Activated T-helper 1 cell treated with anti-CD3 and anti-CD28 coated beads, Interleukin-12 subunit alpha, Interleukin-12 subunit beta, Interleukin-2, Interleukin-4 antibody, amounts not matched to agents 30 ng/mL and 10 ng/mL and 1 ng/mL, durations not matched to agents 14 hours and 24 hours and 36 hours (primary cell): ENCODE results near the gene EXOC6B. TPM values are rescaled to one million over a fixed set of nuclear protein-coding genes. Genes with fewer than 3 reads are reported as not detected.
A peak's percentile ranks its signal among the peaks of the same experiment; 100 is the strongest.

Source experiments
- DNase-seq: peaks from one replicate; pipeline ENCODE4 v3.0.0; 2021; ENCODE audit warnings: low spot score
- H3K27ac Mint-ChIP-seq: one replicate; pipeline ENCODE4 v1.8.0; 2021; ENCODE audit warnings: mild to moderate bottlenecking, mixed read lengths
- H3K27me3 Mint-ChIP-seq: one replicate; pipeline ENCODE4 v1.8.0; 2022; ENCODE audit warnings: mild to moderate bottlenecking, moderate library complexity, mixed read lengths; ENCODE audit not compliant: insufficient read depth
- H3K36me3 Mint-ChIP-seq: one replicate; pipeline ENCODE4 v1.8.0; 2021; ENCODE audit warnings: low read depth, mixed read lengths
- H3K4me1 Mint-ChIP-seq: one replicate; pipeline ENCODE4 v1.8.0; 2021; ENCODE audit warnings: low read depth, mixed read lengths
- H3K4me3 Mint-ChIP-seq: one replicate; pipeline ENCODE4 v1.8.0; 2021; ENCODE audit warnings: mild to moderate bottlenecking, moderate library complexity, mixed read lengths
- H3K9me3 Mint-ChIP-seq: one replicate; pipeline ENCODE4 v1.8.0; 2021; ENCODE audit warnings: mixed read lengths
- intact Hi-C: fragments of 100-400 bp; cut with micrococcal nuclease; formaldehyde crosslinking; loops from one replicate; pipeline ENCODE4 v1.15.1; 2024
- total RNA-seq: library from RNA; stranded (reverse); gene quantifications from 2 replicates; pipeline ENCODE4 v1.2.3, GENCODE V29; 2022

The EXOC6B gene
- total RNA-seq, 1 donor from 2014 or later: 7.7 TPM

DNA sequence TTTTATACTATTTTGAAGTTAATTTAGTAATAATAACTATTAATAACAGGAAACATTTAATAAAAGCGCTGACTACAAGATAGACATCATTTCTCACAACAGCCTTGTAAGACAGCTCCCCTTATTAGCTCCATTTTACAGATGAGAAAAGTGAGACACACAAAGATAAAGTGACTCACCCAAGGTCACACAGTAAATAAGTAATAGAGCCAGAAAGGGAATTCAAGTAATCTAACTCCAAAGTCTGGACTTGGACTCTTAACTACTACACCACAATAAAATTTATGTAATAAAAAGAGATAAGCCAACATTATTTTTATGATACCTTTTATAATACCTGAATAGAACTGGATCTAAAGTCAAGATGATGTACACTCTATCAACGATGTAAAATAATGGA lies 25.3 kb downstream of the EXOC6B start:
- DNase-seq: no peak
- Mint-ChIP-seq H3K27me3 (no peaks in the 10 kb centered on the region), H3K27ac (no peak overlapping the region), H3K4me1 (no peaks in the 10 kb centered on the region), H3K9me3 (no peaks in the 10 kb centered on the region), H3K4me3 (no peak overlapping the region), H3K36me3 (no peaks in the 10 kb centered on the region)
- intact Hi-C loops: no loop called here

- no peaks in the 10 kb centered on the region for H3K9me3 Mint-ChIP-seq
- H3K27me3 Mint-ChIP-seq: no peaks in the 10 kb centered on the region
- H3K36me3 Mint-ChIP-seq: no peaks in the 10 kb centered on the region
- H3K27ac Mint-ChIP-seq: no peak overlapping the region
- DNase-seq: no peak
- H3K4me1 Mint-ChIP-seq: no peaks in the 10 kb centered on the region
- intact Hi-C loops: no loop called here
- H3K4me3 Mint-ChIP-seq: no peak overlapping the region
These were observed 28.1 kb downstream of the EXOC6B start for GRCh38 chr2:72797740-72798139.

DNA sequence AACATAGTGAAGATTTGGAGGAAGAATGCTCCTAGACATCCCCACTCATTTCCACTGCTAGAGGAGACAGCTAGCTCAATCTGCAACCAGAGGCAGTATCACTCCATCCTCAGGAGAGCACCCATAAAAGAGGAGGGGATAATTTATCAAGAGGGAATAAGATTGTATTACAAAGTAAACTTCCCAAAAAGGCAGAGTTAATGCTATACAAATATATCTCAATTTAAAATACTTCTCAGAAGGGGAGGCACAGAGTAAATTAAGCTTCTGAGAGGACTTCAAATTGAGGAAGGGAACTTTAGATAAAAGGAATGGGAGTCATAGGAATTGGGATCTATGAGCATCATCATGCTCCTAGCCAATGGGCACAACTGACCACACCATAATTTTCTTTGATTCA lies 29.1 kb downstream of the EXOC6B start:
- Mint-ChIP-seq H3K4me1 (no peaks in the 10 kb centered on the region), H3K27me3 (no peaks in the 10 kb centered on the region), H3K4me3 (no peak overlapping the region), H3K36me3 (no peaks in the 10 kb centered on the region), H3K27ac (no peak overlapping the region), H3K9me3 (no peaks in the 10 kb centered on the region)
- DNase-seq: no peak
- intact Hi-C loops: no loop called here

GRCh38 chr2:72794572-72794971 lies 31.3 kb downstream of the EXOC6B start:
- Mint-ChIP-seq H3K27ac (no peak overlapping the region), H3K9me3 (no peaks in the 10 kb centered on the region), H3K27me3 (no peaks in the 10 kb centered on the region), H3K36me3 (no peaks in the 10 kb centered on the region), H3K4me1 (no peaks in the 10 kb centered on the region), H3K4me3 (no peak overlapping the region)
- intact Hi-C loops: no loop called here
- no peak for DNase-seq

GRCh38 chr2:72793798-72794440 lies 31.9 kb downstream of the EXOC6B start:
- intact Hi-C loops: no loop called here
- H3K27me3 Mint-ChIP-seq: no peaks in the 10 kb centered on the region
- no peak overlapping the region for H3K4me3 Mint-ChIP-seq
- no peak overlapping the region for H3K27ac Mint-ChIP-seq
- no peak for DNase-seq
- no peaks in the 10 kb centered on the region for H3K4me1 Mint-ChIP-seq
- H3K9me3 Mint-ChIP-seq: no peaks in the 10 kb centered on the region
- H3K36me3 Mint-ChIP-seq: no peaks in the 10 kb centered on the region

DNA sequence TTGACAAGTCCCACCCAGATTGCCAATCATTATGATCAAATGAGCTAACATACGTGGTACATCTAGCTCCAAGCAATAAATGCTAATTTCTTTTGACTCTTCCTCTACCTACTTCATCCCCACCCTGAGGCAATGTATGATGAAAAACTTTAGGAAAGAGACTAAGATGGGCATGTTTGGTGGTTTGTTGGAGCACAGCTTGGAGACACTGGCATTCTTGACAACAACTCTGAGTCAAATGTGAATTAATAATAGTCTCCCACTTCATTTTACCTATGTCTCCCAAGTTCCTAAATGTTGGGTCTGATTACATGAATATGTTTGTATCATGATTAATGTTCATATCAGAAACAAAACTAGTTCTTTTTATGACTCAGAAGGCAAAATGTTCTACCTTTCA lies 36.6 kb downstream of the EXOC6B start:
- Mint-ChIP-seq H3K4me1 (no peaks in the 10 kb centered on the region), H3K36me3 (no peaks in the 10 kb centered on the region), H3K4me3 (no peak overlapping the region), H3K27me3 (no peaks in the 10 kb centered on the region), H3K27ac (no peak overlapping the region), H3K9me3 (no peaks in the 10 kb centered on the region)
- intact Hi-C loops: no loop called here
- DNase-seq: no peak

DNA sequence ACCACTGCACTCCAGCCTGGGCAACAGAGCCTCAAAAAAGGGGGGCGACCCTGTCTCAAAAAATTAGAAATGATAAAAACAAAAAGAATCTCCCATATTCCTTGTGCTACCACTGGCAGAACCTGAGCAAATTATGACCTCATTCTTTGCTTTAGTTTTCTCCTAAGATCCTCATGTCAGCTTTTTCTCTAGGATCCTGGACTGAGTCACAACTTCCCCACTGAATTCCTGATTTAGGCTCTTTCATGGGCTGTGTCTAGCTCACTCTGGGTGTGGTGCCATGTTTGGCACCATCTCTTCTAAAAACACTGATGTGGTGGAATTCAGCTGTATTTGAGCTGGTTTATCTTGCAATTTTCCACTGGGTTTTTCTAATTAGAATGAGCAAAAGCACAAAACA lies 37.1 kb downstream of the EXOC6B start:
- intact Hi-C loops: no loop called here
- Mint-ChIP-seq H3K4me3 (no peak overlapping the region), H3K27me3 (no peaks in the 10 kb centered on the region), H3K4me1 (no peaks in the 10 kb centered on the region), H3K36me3 (no peaks in the 10 kb centered on the region), H3K9me3 (no peaks in the 10 kb centered on the region), H3K27ac (no peak overlapping the region)
- DNase-seq: no peak

DNA sequence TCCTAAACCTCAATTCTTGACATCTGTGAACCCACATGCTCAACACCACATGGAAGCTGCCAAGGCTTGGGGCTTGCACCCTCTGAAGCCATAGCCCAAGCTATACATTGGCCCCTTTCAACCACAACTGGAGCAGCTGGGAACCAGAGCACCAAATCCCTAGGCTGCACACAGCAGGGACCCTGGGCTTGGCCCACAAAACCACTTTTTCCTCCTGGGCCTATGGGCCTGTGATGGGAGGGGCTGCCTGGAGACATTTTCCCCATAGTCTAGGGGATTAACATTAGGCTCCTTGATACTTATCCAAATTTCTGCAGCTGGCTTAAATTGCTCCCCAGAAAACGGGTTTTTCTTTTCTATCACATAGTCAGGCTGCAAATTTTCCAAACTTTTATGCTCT lies 40.3 kb downstream of the EXOC6B start:
- Mint-ChIP-seq H3K27me3 (peaks cover 2% of the 10 kb centered on the region), H3K4me1 (no peaks in the 10 kb centered on the region)

GRCh38 chr2:72782520-72782919 lies 43.3 kb downstream of the EXOC6B start:
- no peaks in the 10 kb centered on the region for H3K4me1 Mint-ChIP-seq
- H3K27me3 Mint-ChIP-seq: peaks cover 2% of the 10 kb centered on the region
- H3K36me3 Mint-ChIP-seq: no peaks in the 10 kb centered on the region
- H3K4me3 Mint-ChIP-seq: no peak overlapping the region
- no peaks in the 10 kb centered on the region for H3K9me3 Mint-ChIP-seq
- DNase-seq: no peak
- no peak overlapping the region for H3K27ac Mint-ChIP-seq
- intact Hi-C loops: no loop called here

More for the DNA sequence above, 40.3 kb downstream of the EXOC6B start:
- no peak overlapping the region for H3K27ac Mint-ChIP-seq
- H3K9me3 Mint-ChIP-seq: no peaks in the 10 kb centered on the region
- DNase-seq: no peak
- H3K4me3 Mint-ChIP-seq: no peak overlapping the region
- H3K36me3 Mint-ChIP-seq: no peaks in the 10 kb centered on the region
- intact Hi-C loops: no loop called here

GRCh38 chr2:72781480-72781879 lies 44.4 kb downstream of the EXOC6B start:
- no peak for DNase-seq
- Mint-ChIP-seq H3K9me3 (no peaks in the 10 kb centered on the region), H3K36me3 (no peaks in the 10 kb centered on the region), H3K4me3 (no peak overlapping the region), H3K27me3 (peaks cover 2% of the 10 kb centered on the region), H3K27ac (no peak overlapping the region), H3K4me1 (no peaks in the 10 kb centered on the region)
- intact Hi-C loops: no loop called here

DNA sequence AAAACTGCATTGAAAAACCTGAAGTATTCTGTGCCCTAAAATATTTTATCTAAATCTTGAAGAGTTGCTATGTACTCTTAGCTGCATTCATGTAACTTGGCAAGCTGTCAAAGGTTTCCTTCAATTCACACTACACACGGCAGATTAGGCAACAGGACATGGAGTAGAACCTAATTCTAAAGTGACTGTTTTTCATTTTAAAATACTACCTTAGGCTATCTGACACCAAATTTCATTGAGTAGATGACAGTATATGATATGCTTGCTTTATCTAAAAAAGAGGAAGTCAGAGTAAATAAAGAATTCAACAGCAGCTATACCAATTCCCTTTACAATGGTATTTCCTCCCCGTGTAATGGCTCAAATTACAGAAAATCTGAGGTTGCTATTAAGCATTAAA lies 45.4 kb downstream of the EXOC6B start:
- Mint-ChIP-seq H3K27ac (no peak overlapping the region), H3K36me3 (no peaks in the 10 kb centered on the region), H3K4me1 (no peaks in the 10 kb centered on the region), H3K27me3 (peaks cover 2% of the 10 kb centered on the region), H3K4me3 (no peak overlapping the region), H3K9me3 (no peaks in the 10 kb centered on the region)
- DNase-seq: no peak
- intact Hi-C loops: no loop called here

- H3K4me1 Mint-ChIP-seq: no peaks in the 10 kb centered on the region
- no peaks in the 10 kb centered on the region for H3K36me3 Mint-ChIP-seq
- H3K9me3 Mint-ChIP-seq: no peaks in the 10 kb centered on the region
- H3K27me3 Mint-ChIP-seq: peaks cover 2% of the 10 kb centered on the region
- H3K27ac Mint-ChIP-seq: no peak overlapping the region
- intact Hi-C loops: no loop called here
- DNase-seq: no peak
- H3K4me3 Mint-ChIP-seq: no peak overlapping the region
These were observed 46.3 kb downstream of the EXOC6B start for GRCh38 chr2:72779495-72779894.

DNA sequence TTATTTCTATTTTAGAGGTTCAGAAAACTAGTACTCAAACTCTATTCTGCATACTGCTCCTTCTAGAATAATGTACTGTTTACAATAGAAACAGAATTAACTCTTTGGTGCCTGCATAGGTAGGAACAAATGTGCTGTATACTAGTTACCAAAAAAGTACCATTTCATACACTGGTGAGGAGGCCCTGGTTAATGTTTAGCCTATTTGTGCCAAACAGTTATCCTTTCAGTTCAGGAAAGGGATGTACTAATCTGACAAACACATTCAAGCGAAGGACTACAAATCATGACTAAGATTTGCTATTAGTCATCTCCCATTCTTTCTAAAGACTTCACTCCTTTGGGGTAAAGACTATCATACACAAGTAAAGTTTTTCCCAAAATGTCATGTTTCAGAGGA lies 47.4 kb downstream of the EXOC6B start:
- H3K4me3 Mint-ChIP-seq: no peak overlapping the region
- no peak overlapping the region for H3K27ac Mint-ChIP-seq
- no peaks in the 10 kb centered on the region for H3K4me1 Mint-ChIP-seq
- no peaks in the 10 kb centered on the region for H3K36me3 Mint-ChIP-seq
- no peak for DNase-seq
- H3K9me3 Mint-ChIP-seq: no peaks in the 10 kb centered on the region
- peaks cover 2% of the 10 kb centered on the region for H3K27me3 Mint-ChIP-seq
- intact Hi-C loops: no loop called here

DNA sequence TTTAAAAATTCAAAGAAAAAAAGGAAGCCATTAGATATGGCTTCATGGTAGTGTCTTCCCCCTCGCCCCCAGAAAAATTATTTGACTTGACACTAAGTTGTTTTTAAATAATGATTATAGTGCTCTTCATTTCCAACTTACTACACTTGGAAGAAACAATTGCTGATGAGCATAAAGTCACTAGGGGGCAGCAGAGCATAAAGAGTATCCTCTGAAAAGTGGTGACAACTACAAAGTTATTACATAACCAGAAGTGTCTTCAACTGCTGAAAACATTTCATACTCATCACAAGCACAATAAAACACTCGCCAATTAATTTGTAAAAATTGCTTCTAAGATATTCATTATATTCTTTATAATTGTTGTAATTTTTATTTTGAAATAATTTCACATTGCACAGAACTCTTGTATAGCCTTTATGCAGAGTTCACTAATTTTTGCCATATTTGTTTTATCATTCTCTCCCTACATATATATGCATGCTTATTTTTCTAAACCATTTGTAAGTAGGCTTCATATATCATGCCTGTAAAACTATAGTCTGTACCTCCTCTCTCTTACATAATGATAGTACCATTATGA lies 54.9 kb downstream of the EXOC6B start:
- no peaks in the 10 kb centered on the region for H3K36me3 Mint-ChIP-seq
- H3K4me3 Mint-ChIP-seq: no peak overlapping the region
- DNase-seq: peak; percentile 45
- H3K9me3 Mint-ChIP-seq: no peaks in the 10 kb centered on the region
- intact Hi-C loops: loop anchor here (1.0 to 5.0 kb wide), 5 partner anchors 58 to 406 kb away; partner anchors contain the start of gene SPR
- H3K27me3 Mint-ChIP-seq: no peaks in the 10 kb centered on the region
- H3K27ac Mint-ChIP-seq: no peak overlapping the region
- no peaks in the 10 kb centered on the region for H3K4me1 Mint-ChIP-seq
